ENCODE results near the gene PDGFB.

DNA sequence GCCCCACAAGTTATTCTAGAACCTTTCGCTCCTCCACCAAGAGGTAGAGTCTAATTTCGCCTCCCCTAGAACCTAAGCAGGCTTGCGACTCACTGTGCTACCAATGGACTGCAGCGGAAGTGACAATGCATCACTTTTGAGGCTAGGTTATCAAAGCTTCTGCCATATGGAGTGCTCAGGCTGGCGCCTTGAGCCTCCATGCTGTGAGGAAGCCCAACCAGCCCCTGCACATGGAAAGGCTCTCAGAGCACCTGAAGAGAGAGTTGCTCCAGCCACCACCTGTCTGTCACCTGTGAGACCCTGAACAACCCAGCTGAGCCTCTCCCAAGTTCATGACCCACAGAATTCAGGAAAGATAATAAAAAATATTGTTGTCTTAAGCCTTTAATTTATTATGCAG, 63.0 kb downstream of the PDGFB start:
- TF ChIP-seq ZNF384 (IDR thresholded peaks at IDR 0.05) (no peak), FOXK2 (IDR thresholded peaks at IDR 0.05) (no peak), NFRKB (IDR thresholded peaks at IDR 0.05) (no peak), SUZ12 (IDR thresholded peaks at IDR 0.05) (no peak), SP1 (IDR thresholded peaks at IDR 0.05) (no peak), CTBP1 (IDR thresholded peaks at IDR 0.05; ENCODE audit: borderline replicate concordance) (no peak), FOXM1 (IDR thresholded peaks at IDR 0.05; ENCODE audit: borderline replicate concordance) (no peak), BHLHE40 (IDR thresholded peaks at IDR 0.05; ENCODE audit: borderline replicate concordance) (no peak), L3MBTL2 (conservative IDR thresholded peaks at IDR 0.05) (no peak), TARDBP (IDR thresholded peaks at IDR 0.05) (no peak)
